Hindlimb muscle (tissue), 1 donor: ENCODE data around the gene EFHC1. TPM values are rescaled to one million over a fixed set of nuclear protein-coding genes. Genes with fewer than 3 reads are reported as not detected.
A peak's percentile ranks its signal among the peaks of the same experiment; 100 is the strongest.

ENCODE experiments used
- DNase-seq: peaks from one replicate; pipeline ENCODE4 v3.0.0-alpha.2; 2013
- polyA plus RNA-seq: library from polyadenylated mRNA; unstranded; fragments of 120-200 nt; gene quantifications from one replicate; pipeline ENCODE4 v1.2.1, GENCODE V29; 2013; ENCODE audit not compliant: insufficient read length

Gene EFHC1
- polyA plus RNA-seq, 1 donor: 18.5 TPM

GRCh38 chr6:52503851-52504781, 84.0 kb downstream of the EFHC1 start:
- DNase-seq: peak; percentile 51

- no peak for DNase-seq
Observed at GRCh38 chr6:52504782-52505136, 84.6 kb downstream of the EFHC1 start.

DNA sequence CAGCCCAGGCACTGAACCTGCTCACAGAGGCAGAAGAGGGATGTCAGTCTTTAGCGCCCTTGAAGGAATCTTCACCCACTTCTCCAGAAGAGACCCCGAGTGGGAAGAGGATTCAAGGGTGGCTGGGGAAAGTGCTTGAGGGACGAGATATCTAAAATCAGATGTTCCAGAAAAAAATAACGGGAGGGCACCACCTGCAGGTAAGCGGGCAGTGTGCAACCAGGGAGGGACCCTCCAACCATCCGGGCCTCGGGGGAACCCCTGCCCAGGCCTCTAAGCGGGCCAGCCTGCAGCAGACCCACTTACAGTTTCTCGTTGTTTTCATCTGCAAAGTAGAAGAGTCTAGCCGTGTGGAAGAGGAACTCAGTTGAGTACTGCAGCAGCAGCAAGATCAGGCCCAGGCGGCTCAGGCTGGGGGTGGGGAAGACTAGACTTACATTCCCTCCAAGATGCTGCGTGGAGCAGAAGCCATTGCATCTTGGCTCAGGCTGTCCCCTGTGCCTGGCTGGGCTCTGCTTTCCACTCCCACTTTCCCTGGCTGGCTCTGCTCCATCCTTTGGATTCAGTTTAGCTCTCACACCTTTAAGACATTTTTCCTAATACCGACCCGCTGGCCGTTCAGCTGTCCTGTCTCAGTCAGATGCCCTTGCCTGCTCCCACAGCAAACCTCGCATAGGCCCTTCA, 85.7 kb downstream of the EFHC1 start:
- DNase-seq: peak; percentile 61

DNA sequence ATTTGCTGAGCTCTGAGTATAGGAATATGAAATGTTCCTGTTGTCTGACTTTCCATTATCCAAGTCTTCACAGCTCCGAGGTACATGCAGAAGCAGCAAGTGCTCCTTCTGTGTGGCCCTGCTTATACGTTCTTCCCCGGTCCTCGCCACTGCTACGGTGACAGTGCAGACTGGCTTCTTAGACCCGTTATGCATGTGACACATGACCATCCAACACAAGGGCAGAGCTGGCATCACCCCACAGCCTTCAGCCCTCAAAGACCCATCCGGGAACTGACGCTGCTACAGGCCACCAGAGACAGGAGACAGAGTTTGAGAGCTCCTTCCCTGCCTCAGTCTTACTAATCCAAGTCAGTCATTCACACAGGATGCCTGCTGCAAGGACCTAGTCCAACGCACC, 86.3 kb downstream of the EFHC1 start:
- DNase-seq: no peak

DNA sequence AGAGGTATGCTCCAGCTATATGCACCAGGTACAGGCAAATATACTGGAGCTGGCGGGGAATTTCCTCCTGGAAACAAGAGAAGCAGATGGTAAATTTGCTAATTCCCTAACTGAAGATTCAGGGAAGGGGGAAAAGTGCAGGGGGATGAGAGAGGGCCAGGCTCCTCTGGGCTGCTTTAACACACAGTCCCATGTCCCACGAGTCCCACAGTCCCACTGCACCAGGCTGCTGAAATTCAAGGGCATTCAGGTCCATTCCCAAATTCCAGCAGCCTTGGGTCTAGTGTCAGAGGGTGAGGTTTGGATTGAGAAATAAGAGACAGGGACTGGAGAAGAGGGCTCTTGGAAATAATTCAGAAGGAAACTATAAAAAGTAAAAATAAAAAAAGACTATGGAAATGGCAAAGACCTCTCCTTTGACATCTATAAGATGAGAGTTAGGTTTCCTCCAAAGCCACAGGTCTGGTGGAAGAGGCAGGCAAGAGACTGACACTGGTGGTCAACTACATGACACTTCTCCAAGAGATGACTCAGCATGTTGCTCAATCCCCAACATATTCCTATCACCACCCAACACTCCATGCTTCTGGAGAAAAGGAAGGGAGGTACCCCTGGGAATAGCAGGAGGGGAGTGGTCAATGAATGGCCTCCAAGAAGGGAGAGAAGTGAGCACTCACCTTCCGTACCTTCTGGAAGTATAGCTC, 87.6 kb downstream of the EFHC1 start:
- DNase-seq: no peak

DNA sequence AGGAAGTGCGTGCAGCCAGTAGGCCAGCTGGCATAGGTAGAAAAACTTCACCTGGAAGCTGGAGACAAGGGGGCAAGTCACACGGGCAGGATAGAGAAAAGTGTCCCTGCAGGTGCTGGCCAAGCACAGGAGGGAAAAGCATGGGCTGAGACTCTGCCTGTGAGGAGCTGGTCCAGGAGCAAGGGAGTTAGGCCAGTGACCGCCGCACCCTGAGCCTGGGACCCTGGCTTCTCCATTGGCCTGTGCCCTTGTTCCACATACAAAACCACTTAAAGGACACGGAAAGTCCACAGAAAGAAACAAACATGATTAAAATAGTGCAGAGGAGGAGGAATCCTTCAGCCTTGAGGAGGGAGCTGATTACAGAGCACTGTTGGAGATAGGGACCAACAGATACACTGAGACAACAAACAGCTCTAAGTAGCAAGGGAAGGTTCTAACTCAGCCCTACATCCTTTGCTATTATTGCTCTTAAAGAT, 88.2 kb downstream of the EFHC1 start:
- no peak for DNase-seq

DNA sequence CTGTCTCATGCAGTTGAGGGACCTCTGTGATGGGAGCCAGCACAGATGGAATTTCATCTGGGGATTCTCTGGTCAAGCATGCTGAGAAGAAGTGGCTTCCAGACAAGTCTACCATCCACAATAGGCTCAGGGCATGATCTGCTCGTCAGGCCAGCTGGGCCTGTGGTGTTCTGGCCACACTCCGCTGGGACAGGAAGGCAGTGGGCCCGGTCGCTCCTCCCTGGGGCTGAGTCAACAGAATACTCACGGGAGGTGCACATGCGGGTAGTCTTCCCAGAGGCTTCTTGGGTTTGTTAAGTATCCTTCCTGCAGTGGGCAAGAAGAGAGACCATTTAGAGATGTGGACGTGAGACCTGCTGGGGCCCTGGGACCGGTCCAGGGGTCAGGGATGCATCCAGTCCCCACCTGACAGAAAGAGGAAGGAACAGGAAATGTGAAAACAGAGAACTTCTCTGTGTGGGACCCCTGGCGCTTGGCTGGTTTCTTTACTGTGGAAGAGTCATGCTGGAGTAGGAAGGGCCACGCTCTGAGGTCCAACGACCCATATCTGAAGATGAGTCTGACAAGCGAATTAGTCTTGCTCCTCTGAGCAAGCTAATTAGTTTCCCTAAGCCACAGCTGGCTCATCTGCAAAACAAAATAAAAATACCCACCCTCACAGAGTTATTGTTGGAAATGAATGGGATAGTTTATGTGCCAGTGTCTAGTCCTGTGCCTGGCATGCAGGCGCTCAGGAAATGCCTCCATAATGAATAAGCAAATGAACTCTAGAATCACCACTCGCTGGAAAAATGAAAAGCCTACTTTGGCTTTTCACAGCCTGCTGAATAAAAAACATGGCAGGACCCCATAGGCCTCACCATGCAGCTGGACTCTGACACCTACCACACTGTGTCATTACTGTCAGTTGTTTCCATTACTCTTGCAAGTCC, 89.4 kb downstream of the EFHC1 start:
- DNase-seq: no peak

DNA sequence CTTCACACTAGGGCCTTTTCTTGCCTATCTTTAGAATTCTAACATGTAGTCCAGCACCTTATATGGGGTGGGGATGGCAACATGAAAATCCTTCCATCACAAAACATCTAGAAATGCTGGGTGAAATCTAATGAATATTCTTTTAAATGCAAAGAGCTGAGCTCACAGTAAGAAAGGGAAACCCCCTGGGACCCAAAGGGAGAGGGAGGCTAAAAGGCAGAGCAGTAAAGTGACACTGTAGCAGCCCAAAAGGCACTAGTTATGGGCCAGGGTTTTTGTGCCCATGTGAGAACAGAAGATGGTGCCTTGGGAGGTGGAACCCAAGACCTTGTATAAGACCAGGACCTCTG, 90.0 kb downstream of the EFHC1 start:
- no peak for DNase-seq

GRCh38 chr6:52511163-52511562, 91.0 kb downstream of the EFHC1 start:
- no peak for DNase-seq

GRCh38 chr6:52511572-52512151, 91.5 kb downstream of the EFHC1 start:
- no peak for DNase-seq

- DNase-seq: peak; percentile 86
Observed at GRCh38 chr6:52512199-52512598, 92.1 kb downstream of the EFHC1 start.

DNA sequence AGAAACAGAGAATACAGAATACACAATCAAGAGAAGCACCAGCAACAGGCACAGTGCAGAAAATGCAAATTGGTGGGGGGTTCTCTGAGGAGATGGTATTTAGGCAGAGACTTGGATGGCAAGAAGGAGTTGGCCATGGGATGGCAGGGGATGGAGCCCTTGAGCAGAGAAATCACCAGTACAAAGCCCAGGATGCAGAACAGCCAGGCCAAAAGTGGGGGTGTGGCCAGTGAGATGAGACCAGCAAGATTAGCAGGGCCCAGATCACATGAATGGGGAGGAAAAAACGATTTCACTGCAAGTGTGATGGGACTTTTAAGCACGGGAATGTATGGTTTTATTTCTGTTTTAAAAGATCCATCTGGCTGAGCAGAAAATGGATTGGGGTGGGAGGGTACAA, 93.3 kb downstream of the EFHC1 start:
- DNase-seq: no peak

DNA sequence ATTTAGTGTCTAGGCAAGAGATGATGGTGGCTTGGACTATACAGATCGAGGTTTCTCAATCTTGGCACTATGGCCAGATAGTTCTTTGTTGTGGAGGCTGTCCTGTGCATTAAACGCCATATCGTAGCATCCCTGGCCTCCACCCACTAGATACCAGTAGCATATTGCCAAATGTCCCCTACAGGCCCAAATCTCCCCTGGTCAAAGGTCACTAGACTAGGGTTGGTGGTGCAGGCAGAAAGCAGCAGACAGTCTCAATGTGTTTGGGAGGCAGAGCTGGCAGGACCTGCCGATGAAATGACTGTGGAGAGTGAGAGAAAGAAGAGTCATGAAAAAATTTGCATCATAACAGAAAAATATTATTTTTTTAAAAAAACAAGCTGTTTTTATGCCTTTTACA, 93.8 kb downstream of the EFHC1 start:
- no peak for DNase-seq

- DNase-seq: no peak
Observed at GRCh38 chr6:52514514-52514913, 94.4 kb downstream of the EFHC1 start.

DNA sequence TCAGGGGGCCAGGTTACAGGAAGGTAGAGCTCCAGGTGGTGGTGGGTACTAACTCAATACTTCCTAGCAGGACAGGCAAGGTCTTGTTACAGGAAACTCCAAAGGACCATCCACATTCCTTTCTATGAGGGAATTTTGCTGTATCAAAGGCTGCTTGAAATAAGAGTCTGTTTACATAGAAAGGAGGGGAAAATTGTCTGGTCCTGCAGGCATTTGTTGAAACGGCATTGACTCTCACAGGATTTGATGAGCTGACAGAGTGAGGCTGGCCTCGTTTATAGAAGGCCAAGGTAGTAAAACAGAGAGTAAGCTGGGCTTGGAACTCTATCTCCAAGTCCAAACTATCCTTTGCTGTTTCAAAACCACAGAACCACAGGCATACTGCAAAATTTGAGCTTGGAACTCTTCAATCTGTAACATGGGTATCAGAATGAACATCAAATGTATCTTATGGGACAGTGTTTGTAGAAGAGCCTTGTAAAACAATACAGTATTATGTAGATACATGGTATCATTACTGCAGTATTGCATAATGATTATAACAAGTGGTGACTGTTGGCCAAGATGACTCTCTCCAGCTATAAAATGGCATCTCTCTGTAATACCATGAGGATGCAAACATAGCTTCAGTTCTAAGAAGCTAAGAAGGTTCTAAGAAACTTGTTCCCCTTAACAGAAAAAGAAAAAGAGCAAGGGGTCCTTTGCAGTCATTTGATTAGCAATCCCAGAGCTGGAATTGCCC, 95.2 kb downstream of the EFHC1 start:
- DNase-seq: no peak

- no peak for DNase-seq
Observed at GRCh38 chr6:52516269-52516668, 96.1 kb downstream of the EFHC1 start.

- no peak for DNase-seq
Observed at GRCh38 chr6:52516943-52517342, 96.8 kb downstream of the EFHC1 start.

GRCh38 chr6:52517502-52518278, 97.5 kb downstream of the EFHC1 start:
- DNase-seq: peak; percentile 90

GRCh38 chr6:52518279-52518945, 98.3 kb downstream of the EFHC1 start:
- DNase-seq: no peak

- DNase-seq: no peak
Observed at GRCh38 chr6:52519618-52520017, 99.5 kb downstream of the EFHC1 start.
